HEK293 (cell line): Measurements from ENCODE around the gene C5orf46.

Experiments
- CTCF ChIA-PET: fragments of 350-600 bp; formaldehyde crosslinking; extraction: SDS; loops from one replicate; lab custom pipeline; 2021; ENCODE audit warnings: antibody characterized with exemption; lab: Yijun Ruan, JAX
- POLR2A ChIA-PET: fragments of 300-600 bp; formaldehyde crosslinking; extraction: SDS; loops from one replicate; lab custom pipeline; 2020; ENCODE audit warnings: antibody characterized with exemption, inconsistent platforms; lab: Yijun Ruan, JAX
- H3K27ac ChIP-seq: fragments of 200-500 bp; sonication (Bioruptor generic); 2 replicates; pipeline ENCODE4 v1.5.1; 2014; ENCODE audit warnings: low read depth, low read length, control low read depth, inconsistent platforms; ENCODE audit errors: extremely low read depth
- H3K36me3 ChIP-seq, 2 experiments: fragments of 200-500 bp in 1 of 2; sonication (Bioruptor generic) in 1 of 2; 1 replicate in 1 of 2; 2 replicates in 1 of 2; pipeline ENCODE4 v1.5.1; 2014 to 2017; ENCODE audit warnings: inconsistent platforms in 2 of 2, low read length in 2 of 2; ENCODE audit not compliant: control insufficient read depth in 2 of 2, insufficient read depth in 1 of 2
- H3K4me1 ChIP-seq: fragments of 200-500 bp; sonication (Bioruptor generic); 2 replicates; pipeline ENCODE4 v1.5.1; 2014; ENCODE audit warnings: mild to moderate bottlenecking, low read length, inconsistent platforms; ENCODE audit not compliant: control insufficient read depth, insufficient read depth
- H3K4me3 ChIP-seq: 2 replicates; pipeline ENCODE4 v1.5.1; 2011; ENCODE audit warnings: low read depth, mild to moderate bottlenecking, control low read depth, low read length, moderate library complexity
- H3K9me3 ChIP-seq: fragments of 200-500 bp; sonication (Bioruptor generic); 2 replicates; pipeline ENCODE4 v1.5.1; 2014; ENCODE audit warnings: low read depth, low read length, inconsistent platforms; ENCODE audit not compliant: control insufficient read depth, insufficient read depth
- GFI1B ChIP-seq: fragments of 450-650 bp; formaldehyde crosslinking; IDR thresholded peaks from 2 replicates; pipeline ENCODE4 v1.5.1; 2016; ENCODE audit warnings: missing biosample characterization, missing genetic modification characterization
- GLIS2 ChIP-seq: fragments of 450-650 bp; formaldehyde crosslinking; IDR thresholded peaks from 2 replicates; pipeline ENCODE4 v1.5.1; 2016; ENCODE audit warnings: missing biosample characterization, missing genetic modification characterization
- OSR2 ChIP-seq: fragments of 450-650 bp; formaldehyde crosslinking; IDR thresholded peaks from 2 replicates; pipeline ENCODE4 v1.5.1; 2016; ENCODE audit warnings: missing biosample characterization, missing genetic modification characterization
- PRDM4 ChIP-seq: fragments of 450-650 bp; formaldehyde crosslinking; IDR thresholded peaks from 2 replicates; pipeline ENCODE4 v1.5.1; 2017; ENCODE audit warnings: missing biosample characterization, missing genetic modification characterization
- SALL2 ChIP-seq: fragments of 450-650 bp; formaldehyde crosslinking; IDR thresholded peaks from 2 replicates; pipeline ENCODE4 v1.5.0; 2017; ENCODE audit warnings: missing biosample characterization, mild to moderate bottlenecking, missing genetic modification characterization, borderline replicate concordance
- ZBTB21 ChIP-seq: fragments of 450-650 bp; formaldehyde crosslinking; IDR thresholded peaks from 2 replicates; pipeline ENCODE4 v1.5.1; 2017; ENCODE audit warnings: missing biosample characterization, missing genetic modification characterization
- ZBTB8A ChIP-seq: fragments of 450-650 bp; formaldehyde crosslinking; IDR thresholded peaks from 2 replicates; pipeline ENCODE4 v1.5.1; 2016; ENCODE audit warnings: missing biosample characterization, missing genetic modification characterization
- ZNF10 ChIP-seq: fragments of 450-650 bp; formaldehyde crosslinking; IDR thresholded peaks from 2 replicates; pipeline ENCODE4 v1.5.1; 2017; ENCODE audit warnings: missing biosample characterization, missing genetic modification characterization
- ZNF169 ChIP-seq: fragments of 450-650 bp; formaldehyde crosslinking; IDR thresholded peaks from 2 replicates; pipeline ENCODE4 v1.5.1; 2016; ENCODE audit warnings: missing biosample characterization, missing genetic modification characterization
- ZNF184 ChIP-seq: fragments of 450-650 bp; IDR thresholded peaks from 2 replicates; pipeline ENCODE4 v1.5.1; 2018; ENCODE audit warnings: missing biosample characterization, mild to moderate bottlenecking, missing genetic modification characterization
- ZNF223 ChIP-seq: fragments of 450-650 bp; formaldehyde crosslinking; IDR thresholded peaks from 2 replicates; pipeline ENCODE4 v1.5.1; 2016; ENCODE audit warnings: missing biosample characterization, missing genetic modification characterization
- ZNF26 ChIP-seq: fragments of 450-650 bp; formaldehyde crosslinking; IDR thresholded peaks from 2 replicates; pipeline ENCODE4 v1.5.1; 2016; ENCODE audit warnings: missing biosample characterization, missing genetic modification characterization
- ZNF292 ChIP-seq: fragments of 450-650 bp; formaldehyde crosslinking; IDR thresholded peaks from 2 replicates; pipeline ENCODE4 v1.5.1; 2016; ENCODE audit warnings: low read depth, missing biosample characterization, missing genetic modification characterization, borderline replicate concordance
- ZNF350 ChIP-seq: fragments of 450-650 bp; formaldehyde crosslinking; IDR thresholded peaks from 2 replicates; pipeline ENCODE4 v1.5.0; 2017; ENCODE audit warnings: missing biosample characterization, mild to moderate bottlenecking, missing genetic modification characterization
- ZNF394 ChIP-seq: fragments of 450-650 bp; formaldehyde crosslinking; IDR thresholded peaks from 2 replicates; pipeline ENCODE4 v1.5.1; 2016; ENCODE audit warnings: missing biosample characterization, missing genetic modification characterization, mild to moderate bottlenecking, moderate library complexity, borderline replicate concordance
- ZNF449 ChIP-seq: fragments of 450-650 bp; formaldehyde crosslinking; IDR thresholded peaks from 2 replicates; pipeline ENCODE4 v1.5.1; 2017; ENCODE audit warnings: missing biosample characterization, mild to moderate bottlenecking, missing genetic modification characterization, moderate library complexity
- ZNF488 ChIP-seq: fragments of 450-650 bp; formaldehyde crosslinking; IDR thresholded peaks from 2 replicates; pipeline ENCODE4 v1.5.1; 2016; ENCODE audit warnings: missing biosample characterization, missing genetic modification characterization
- ZNF571 ChIP-seq: fragments of 450-650 bp; formaldehyde crosslinking; IDR thresholded peaks from 2 replicates; pipeline ENCODE4 v1.5.0; 2017; ENCODE audit warnings: missing biosample characterization, missing genetic modification characterization
- ZNF580 ChIP-seq: fragments of 450-650 bp; formaldehyde crosslinking; IDR thresholded peaks from 2 replicates; pipeline ENCODE4 v1.5.1; 2016; ENCODE audit warnings: missing biosample characterization, missing genetic modification characterization
- ZNF621 ChIP-seq: fragments of 450-650 bp; formaldehyde crosslinking; IDR thresholded peaks from 2 replicates; pipeline ENCODE4 v1.5.1; 2017; ENCODE audit warnings: missing biosample characterization, missing genetic modification characterization
- ZNF707 ChIP-seq: fragments of 450-650 bp; formaldehyde crosslinking; IDR thresholded peaks from 2 replicates; pipeline ENCODE4 v1.5.1; 2016; ENCODE audit warnings: missing biosample characterization, missing genetic modification characterization
- ZXDB ChIP-seq: fragments of 450-650 bp; formaldehyde crosslinking; IDR thresholded peaks from 2 replicates; pipeline ENCODE4 v1.5.1; 2016; ENCODE audit warnings: missing biosample characterization, missing genetic modification characterization

The C5orf46 gene

GRCh38 chr5:147852365-147852764, 54.0 kb downstream of the C5orf46 start:
- ChIA-PET POLR2A (no interaction called here), CTCF (interaction anchor here (2.1 kb wide), 1 partner anchor 31 kb away, joined by 6 read pairs; no protein-coding TSS in a partner anchor)
- TF ChIP-seq ZNF571 (tag by site-specific recombination): no peak
- H3K4me3 ChIP-seq: no peak overlapping the region
- no peaks in the 10 kb centered on the region for H3K36me3 ChIP-seq
- H3K9me3 ChIP-seq: no peaks in the 10 kb centered on the region
- no peak overlapping the region for H3K27ac ChIP-seq
- H3K4me1 ChIP-seq: no peaks in the 10 kb centered on the region

GRCh38 chr5:147851578-147851977, 54.8 kb downstream of the C5orf46 start:
- H3K36me3 ChIP-seq: no peaks in the 10 kb centered on the region
- H3K4me1 ChIP-seq: no peaks in the 10 kb centered on the region
- TF ChIP-seq ZNF449 (tag by site-specific recombination) (no peak), ZNF184 (tag by site-specific recombination) (no peak), ZNF580 (tag by site-specific recombination) (no peak), ZNF394 (tag by site-specific recombination) (no peak), ZBTB8A (no peak), ZXDB (tag by site-specific recombination) (no peak), ZNF350 (tag by site-specific recombination) (no peak), GFI1B (tag by site-specific recombination) (no peak), PRDM4 (tag by site-specific recombination) (no peak), ZNF223 (tag by site-specific recombination) (no peak), ZNF707 (tag by site-specific recombination) (no peak), GLIS2 (tag by site-specific recombination) (no peak)
- H3K27ac ChIP-seq: no peak overlapping the region
- POLR2A ChIA-PET: no interaction called here
- no peaks in the 10 kb centered on the region for H3K9me3 ChIP-seq
- CTCF ChIA-PET: interaction anchor here (0.7 to 2.1 kb wide), 3 partner anchors 32 to 184 kb away, joined by 3 to 6 read pairs (median 3); no protein-coding TSS in a partner anchor
- H3K4me3 ChIP-seq: no peak overlapping the region

- Histone ChIP-seq H3K27ac (no peak overlapping the region), H3K4me1 (no peaks in the 10 kb centered on the region), H3K36me3 (no peaks in the 10 kb centered on the region), H3K4me3 (no peak overlapping the region), H3K9me3 (no peaks in the 10 kb centered on the region)
- TF ChIP-seq ZBTB21 (tag by site-specific recombination) (no peak), SALL2 (tag by site-specific recombination) (no peak), ZNF26 (tag by site-specific recombination) (no peak), ZNF169 (tag by site-specific recombination) (no peak), ZNF621 (tag by site-specific recombination) (no peak), OSR2 (tag by site-specific recombination) (no peak), ZNF292 (tag by site-specific recombination) (no peak), ZNF488 (no peak), ZNF10 (tag by site-specific recombination) (no peak)
- POLR2A ChIA-PET: no interaction called here
- CTCF ChIA-PET: interaction anchor here (0.6 to 7.4 kb wide), 3 partner anchors 8 to 83 kb away, joined by 3 to 54 read pairs (median 4); no protein-coding TSS in a partner anchor
Measured at GRCh38 chr5:147849226-147849625, 57.1 kb downstream of the C5orf46 start.
